ENCODE data around the gene RLIM. TPM values are rescaled to one million over a fixed set of nuclear protein-coding genes. Genes with fewer than 3 reads are reported as not detected.
A peak's percentile ranks its signal among the peaks of the same experiment; 100 is the strongest.

The RLIM gene
- total RNA-seq, 1 donor from 2014 or later, result 20.7 TPM

- DNase-seq, result no peak
- no peak for ATAC-seq
- intact Hi-C loops (cut with micrococcal nuclease), result no loop called here
Measured at GRCh38 chrX:74540635-74541249, 73.7 kb downstream of the RLIM start.

- peak; percentile 37 for DNase-seq
- intact Hi-C loops (cut with micrococcal nuclease), result loop anchor here (5.0 kb wide), 1 partner anchor 115 kb away; the partner anchor contains the start of gene SLC16A2
- peak; percentile 60 for ATAC-seq
Measured at GRCh38 chrX:74536832-74537371, 77.5 kb downstream of the RLIM start.

GRCh38 chrX:74536152-74536831, 78.1 kb downstream of the RLIM start:
- DNase-seq (peak; percentile 89), ATAC-seq (peak; percentile 92)
- intact Hi-C loops (cut with micrococcal nuclease), result loop anchor here (5.0 kb wide), 1 partner anchor 114 kb away; the partner anchor contains the start of gene SLC16A2

- ATAC-seq, result peak; percentile 89
- peak; percentile 87 for DNase-seq
- intact Hi-C loops (cut with micrococcal nuclease), result loop anchor here (5.0 kb wide), 1 partner anchor 113 kb away; the partner anchor contains the start of gene SLC16A2
Measured at GRCh38 chrX:74535408-74536151, 78.8 kb downstream of the RLIM start.

Other genes with a start within 250 kb of the RLIM start
- 6.7 TPM for gene SLC16A2, start 193.1 kb downstream of the RLIM start, total RNA-seq

Data from left ventricle myocardium superior (tissue), 1 donor.